OCI-LY1 (cell line): Measurements from ENCODE around the gene PPP1R2.

Source experiments
- EZH2 ChIP-seq: fragments of 200-600 bp; sonication (generic), shearing (Covaris generic); IDR thresholded peaks from 2 replicates; pipeline ENCODE4 v1.8.0; 2017; ENCODE audit warnings: borderline replicate concordance, mixed run types, mild to moderate bottlenecking, antibody characterized with exemption, low read length, moderate library complexity, mixed read lengths
- TF ChIP-seq, protein P1 (sequence below): fragments of 200-600 bp; sonication (generic), shearing (Covaris generic); IDR thresholded peaks from 2 replicates; pipeline ENCODE4 v1.5.1; 2017; ENCODE audit warnings: mild to moderate bottlenecking, antibody characterized with exemption, low read length, moderate library complexity, mixed read lengths

DNA sequence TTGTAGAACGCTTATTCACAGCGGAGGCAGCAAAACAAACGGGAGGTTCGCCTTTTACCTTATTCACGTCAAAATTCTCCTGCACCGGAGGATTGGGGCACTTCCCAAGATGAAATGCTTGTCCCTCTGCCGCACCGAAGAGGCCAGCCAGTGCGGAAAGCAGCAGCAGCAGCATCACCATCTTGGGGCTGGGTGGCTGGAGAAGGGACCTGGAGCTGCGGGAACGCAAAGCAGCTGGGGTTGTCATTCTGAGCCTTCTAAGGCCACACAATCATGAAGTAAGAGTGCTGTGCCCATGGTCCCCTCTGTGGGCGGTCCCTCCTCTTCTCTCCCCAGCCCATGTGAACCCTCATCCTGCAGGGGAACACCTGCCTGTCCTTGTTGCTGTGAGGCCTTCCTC lies 36.2 kb upstream of the PPP1R2 start:
- TF ChIP-seq, protein P1, sequence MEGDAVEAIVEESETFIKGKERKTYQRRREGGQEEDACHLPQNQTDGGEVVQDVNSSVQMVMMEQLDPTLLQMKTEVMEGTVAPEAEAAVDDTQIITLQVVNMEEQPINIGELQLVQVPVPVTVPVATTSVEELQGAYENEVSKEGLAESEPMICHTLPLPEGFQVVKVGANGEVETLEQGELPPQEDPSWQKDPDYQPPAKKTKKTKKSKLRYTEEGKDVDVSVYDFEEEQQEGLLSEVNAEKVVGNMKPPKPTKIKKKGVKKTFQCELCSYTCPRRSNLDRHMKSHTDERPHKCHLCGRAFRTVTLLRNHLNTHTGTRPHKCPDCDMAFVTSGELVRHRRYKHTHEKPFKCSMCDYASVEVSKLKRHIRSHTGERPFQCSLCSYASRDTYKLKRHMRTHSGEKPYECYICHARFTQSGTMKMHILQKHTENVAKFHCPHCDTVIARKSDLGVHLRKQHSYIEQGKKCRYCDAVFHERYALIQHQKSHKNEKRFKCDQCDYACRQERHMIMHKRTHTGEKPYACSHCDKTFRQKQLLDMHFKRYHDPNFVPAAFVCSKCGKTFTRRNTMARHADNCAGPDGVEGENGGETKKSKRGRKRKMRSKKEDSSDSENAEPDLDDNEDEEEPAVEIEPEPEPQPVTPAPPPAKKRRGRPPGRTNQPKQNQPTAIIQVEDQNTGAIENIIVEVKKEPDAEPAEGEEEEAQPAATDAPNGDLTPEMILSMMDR, result no peak
- no peak for TF ChIP-seq EZH2
